Brain pericyte (primary cell): Measurements from ENCODE around the gene SPTLC1.
A peak's percentile ranks its signal among the peaks of the same experiment; 100 is the strongest.
"Not testable (repeated sequence)": the region's sequence is repeated elsewhere in the genome, so short reads cannot be mapped to it uniquely, and the experiment has no call there.

ENCODE experiments used
- DNase-seq: peaks from one replicate; pipeline ENCODE4 v3.0.0-alpha.2; 2012; ENCODE audit warnings: low read depth, low spot score

Gene SPTLC1

DNA sequence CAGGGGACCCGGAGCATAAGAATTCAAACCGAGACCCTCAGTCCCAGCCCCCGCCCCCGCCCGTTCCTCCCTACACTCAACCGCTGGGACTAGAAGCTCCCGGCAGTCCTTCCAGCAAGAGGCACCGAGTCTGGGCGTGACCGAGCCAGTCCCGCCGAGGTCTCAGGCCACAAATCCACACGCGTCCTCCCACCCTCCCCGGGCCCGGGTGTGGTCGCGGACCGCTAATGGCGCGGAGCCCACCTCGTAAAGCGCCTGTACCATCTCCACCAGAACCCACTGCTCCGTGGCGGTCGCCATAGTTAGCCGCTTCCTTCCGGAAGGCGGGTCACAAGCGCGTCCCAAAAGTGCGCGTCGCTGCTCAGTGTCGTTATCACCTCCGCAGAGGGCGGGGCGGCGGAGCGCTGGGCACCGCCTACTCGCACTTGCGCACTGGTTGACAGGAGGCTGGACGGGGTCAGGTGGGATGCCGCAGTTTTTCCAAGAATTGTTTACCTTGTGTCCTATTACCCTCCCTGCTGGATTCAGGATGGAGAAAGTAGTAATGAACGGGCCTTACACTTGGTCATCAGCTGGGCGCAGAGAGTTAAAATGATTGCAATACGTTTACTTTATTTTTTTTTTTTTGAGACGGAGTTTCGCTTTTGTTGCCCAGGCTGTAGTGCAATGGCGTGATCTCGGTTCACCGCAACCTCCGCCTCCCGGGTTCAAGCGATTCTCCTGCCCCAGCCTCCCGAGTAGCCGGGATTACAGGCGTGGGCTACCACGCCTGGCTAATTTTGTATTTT, at the start of gene SPTLC1:
Gene SPTLC1 (minus strand): TSS at position 343 of the 788 bp plus-strand sequence. CDS start 43 bp downstream, at position 300.
- DNase-seq, result peak; percentile 91

DNA sequence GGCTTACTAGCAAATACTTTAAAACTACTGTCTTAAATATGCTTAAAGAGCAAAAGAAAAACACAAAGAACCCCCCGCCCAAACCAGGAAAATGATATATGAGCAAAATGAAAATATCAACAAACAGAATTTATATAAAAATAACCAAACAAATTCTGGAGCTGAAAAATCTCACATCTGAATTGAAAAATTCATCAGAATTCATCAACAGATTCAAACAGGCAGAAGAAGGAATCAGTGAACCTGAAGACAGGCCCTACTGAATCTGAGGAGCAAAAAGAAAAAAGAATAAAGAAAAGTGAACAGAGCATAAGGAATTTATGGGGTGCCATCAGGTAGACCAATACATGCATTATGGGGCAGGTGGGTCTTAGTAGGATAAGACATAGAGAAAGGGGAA, 49.8 kb upstream of the SPTLC1 start:
- DNase-seq, result no peak

- no peak for DNase-seq
Observed at GRCh38 chr9:92164490-92164889, 49.3 kb upstream of the SPTLC1 start.

DNA sequence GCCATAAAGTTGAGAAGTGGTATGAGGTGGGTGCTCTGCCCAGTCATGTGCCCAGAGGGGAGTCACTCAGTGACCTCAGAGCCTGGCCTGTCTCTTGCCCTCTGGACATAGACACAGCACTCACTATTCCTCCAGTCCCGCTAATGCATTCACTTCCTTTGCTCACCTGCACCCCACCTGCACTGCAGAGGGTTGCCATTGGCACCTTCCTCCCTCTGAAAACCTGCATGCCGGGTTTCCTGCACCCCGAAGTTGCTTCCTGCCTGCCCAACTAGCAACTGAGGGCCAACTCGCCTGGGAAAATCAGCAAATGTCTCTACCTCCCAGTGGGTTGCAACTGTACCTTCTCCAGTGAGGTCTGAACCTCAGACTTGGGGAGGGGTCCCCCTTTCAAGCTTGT, 48.1 kb upstream of the SPTLC1 start:
- DNase-seq, result no peak

DNA sequence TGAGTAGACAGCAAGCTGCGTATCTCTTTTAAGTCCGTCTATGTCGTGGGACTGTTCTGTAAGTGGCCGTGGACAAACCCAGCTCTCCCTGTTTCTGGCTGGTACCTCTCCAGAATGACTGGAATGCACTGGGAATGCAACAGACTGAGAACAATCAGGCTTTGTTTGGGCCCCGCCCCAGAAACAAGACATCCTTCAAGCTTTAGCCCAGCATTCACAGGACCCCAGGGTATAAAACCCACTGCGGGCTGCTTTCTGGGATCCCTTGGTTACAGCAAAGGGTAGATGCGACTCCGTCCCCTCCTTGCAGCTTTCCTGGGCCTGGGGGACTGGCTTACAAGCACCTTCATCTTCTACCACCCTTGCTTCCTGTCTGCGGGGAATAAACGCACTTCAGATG, 45.6 kb upstream of the SPTLC1 start:
- no peak for DNase-seq

GRCh38 chr9:92159058-92159457, 43.8 kb upstream of the SPTLC1 start:
- no peak for DNase-seq

DNA sequence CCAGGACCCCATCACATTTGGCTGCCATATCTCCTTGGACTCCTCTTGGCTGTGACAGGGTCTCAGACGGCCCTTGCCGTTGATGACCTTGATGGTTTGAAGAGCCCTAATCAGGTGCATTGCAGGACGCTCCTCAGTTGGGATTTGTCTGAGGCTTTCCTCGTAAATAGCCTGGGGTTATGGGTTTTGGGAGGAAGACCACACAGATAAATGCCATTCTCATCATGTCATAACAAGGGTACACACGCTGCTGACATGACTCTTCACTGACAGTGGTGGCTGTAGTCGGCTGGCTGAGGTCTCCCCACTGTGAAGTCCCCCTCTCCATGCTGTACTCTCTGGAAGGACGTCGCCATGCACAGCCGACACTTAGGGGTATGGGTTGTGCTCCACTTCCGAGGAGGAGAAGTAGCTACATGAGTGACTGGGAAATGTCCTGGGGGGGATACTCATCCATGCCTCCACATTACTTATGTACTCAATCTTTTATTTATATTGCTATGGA, 42.9 kb upstream of the SPTLC1 start:
- DNase-seq, result no peak

DNA sequence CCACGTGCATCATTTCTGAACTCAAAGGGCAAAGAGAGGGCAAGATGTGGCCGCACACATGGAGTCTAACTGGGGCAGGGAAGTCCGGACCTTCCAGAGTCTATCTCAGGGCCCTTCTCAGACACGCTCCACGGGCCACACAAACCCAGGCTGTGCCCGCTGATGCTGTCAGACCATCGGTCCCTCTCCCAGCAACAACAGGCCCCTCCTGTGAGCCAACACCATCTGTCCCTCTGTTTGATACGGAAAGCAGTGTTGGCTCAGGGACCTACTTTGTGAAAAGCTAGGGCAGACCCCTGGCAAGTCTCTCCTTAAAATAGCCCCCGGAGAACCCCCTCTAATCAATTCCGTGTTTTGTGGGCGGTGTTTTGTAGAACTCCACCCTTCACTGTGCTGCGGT, 40.5 kb upstream of the SPTLC1 start:
- DNase-seq, result not testable (repeated sequence)

GRCh38 chr9:92155221-92155620, 40.0 kb upstream of the SPTLC1 start:
- no peak for DNase-seq

GRCh38 chr9:92153466-92154415, 38.5 kb upstream of the SPTLC1 start:
- not testable (repeated sequence) for DNase-seq

DNA sequence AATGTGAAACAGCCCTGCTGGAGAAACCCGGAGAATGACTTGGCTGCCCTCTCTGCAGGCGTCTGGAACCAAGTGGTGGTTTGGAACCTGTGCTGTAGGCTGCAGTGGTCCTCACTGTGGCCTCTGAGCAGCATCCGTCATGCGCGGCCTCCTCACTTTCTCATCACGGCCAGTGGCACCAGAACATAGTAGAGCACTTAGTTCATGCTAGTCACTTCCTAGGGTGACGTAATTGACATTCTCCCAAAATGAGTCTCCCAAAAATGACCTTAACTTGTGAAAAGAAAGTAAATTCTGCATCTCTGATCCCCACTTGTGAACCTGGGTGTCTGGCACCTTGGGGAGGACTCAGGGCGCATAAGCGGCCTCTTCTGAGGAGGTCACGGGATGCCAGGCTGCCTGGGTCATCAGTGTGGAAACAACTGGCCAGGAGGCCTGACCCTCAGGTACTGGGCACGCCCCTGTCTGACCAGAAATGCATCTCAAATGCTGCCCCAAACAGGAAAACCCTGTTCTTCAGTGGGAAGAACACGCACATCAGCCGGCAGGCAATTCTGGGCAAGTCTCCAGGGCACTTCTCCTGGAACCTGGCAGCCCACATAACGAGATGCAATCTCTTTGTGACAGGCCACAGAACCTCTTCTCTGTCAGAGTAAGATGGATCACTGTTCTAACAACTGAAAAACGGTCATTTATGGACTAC, 36.6 kb upstream of the SPTLC1 start:
- no peak for DNase-seq

- not testable (repeated sequence) for DNase-seq
Observed at GRCh38 chr9:92150501-92151470, 35.6 kb upstream of the SPTLC1 start.

DNA sequence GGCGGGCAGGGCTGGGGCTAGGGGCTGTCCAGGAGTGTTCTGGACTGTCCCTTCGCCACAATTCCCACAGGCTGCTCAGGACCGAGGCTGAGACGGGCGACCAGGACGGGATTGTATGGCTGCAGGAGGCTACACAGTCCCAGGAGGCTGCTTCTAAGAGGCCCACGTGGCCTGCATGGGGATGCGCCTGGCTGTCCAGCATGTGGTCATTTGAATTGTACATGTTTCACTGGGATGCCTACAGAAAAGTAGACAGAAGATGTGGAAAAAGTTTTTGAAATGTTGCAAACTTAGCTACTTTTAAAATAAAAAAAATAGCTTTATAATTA, 32.6 kb upstream of the SPTLC1 start:
- no peak for DNase-seq

- DNase-seq, result no peak
Observed at GRCh38 chr9:92147030-92147851, 32.0 kb upstream of the SPTLC1 start.

GRCh38 chr9:92146610-92147009, 31.4 kb upstream of the SPTLC1 start:
- no peak for DNase-seq

- not testable (repeated sequence) for DNase-seq
Observed at GRCh38 chr9:92145784-92146183, 30.6 kb upstream of the SPTLC1 start.

- DNase-seq, result no peak
Observed at GRCh38 chr9:92142329-92142728, 27.1 kb upstream of the SPTLC1 start.

DNA sequence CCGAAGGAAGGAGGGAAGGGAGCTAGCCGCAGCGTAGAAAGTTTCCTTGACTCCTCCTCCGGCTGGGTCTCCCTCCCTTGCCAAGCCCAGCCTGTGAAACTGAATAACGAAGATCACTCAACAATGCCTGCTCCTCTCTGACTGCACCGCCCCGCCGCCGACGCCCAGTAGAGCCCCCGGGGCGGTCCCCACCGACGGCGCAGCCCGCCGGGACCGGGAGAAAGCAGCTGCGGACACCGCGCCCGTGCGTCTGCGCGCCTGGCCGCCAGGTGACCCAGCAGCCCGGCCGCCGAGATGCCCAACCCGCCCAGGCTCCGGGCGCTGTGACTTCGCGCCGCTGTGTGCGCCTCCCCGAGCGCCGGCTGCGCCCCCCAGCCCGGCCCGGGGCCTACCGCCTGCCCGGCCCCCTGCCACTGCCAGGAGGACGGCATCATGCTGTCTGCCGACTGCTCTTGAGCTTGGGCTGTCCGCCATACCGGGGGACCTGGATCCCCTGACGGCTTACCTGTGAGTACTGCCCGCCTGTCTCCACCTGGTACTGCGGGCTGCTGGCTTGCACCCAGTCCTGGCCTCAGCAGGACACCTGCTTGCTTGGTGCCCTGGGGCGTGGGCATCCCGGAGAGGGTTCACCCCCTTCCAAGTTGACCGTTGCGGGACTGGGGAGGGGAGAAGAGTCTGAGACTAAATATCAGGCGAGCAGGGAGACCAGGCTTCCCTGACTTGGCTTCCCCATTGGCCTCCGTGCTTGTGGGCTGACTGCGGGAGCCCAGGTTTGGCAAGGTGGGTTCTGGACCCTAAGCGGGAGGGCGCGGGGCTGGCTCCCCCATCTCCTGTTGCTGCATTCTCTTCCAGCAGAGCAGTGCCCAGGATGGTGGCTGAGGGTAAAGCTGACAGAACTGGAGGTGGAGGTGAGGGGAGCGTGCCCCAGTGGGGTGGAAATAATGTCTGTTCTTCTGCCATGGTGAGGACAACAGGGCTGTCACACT, 26.2 kb upstream of the SPTLC1 start:
- DNase-seq, result no peak

- no peak for DNase-seq
Observed at GRCh38 chr9:92140754-92141143, 25.5 kb upstream of the SPTLC1 start.
